ENCODE results near the gene AGXT2.
"Not testable (repeated sequence)": the region's sequence is repeated elsewhere in the genome, so short reads cannot be mapped to it uniquely, and the experiment has no call there.

AGXT2 gene

DNA sequence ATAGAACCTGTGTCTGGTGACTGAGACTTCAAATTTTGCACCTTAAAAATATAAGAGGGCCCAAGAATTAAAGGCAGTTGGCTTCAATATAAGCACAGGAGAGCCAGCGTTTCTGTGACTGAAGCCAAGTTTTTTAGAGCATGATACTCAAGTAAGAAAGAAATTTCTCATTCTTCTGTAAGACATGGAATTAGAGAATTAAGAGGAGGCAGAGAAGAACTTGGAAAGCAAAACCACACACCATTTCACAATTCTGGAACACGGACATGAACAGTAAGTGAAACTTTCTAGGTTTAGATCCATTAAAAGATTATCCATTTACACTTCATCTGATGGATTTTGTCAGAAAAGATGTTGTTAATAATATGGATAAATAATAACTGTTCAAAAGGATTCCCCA lies 8.9 kb upstream of the AGXT2 start:
- in situ Hi-C loops (cut with HindIII; ENCODE audit: low sequenced_read_pairs): no loop called here

DNA sequence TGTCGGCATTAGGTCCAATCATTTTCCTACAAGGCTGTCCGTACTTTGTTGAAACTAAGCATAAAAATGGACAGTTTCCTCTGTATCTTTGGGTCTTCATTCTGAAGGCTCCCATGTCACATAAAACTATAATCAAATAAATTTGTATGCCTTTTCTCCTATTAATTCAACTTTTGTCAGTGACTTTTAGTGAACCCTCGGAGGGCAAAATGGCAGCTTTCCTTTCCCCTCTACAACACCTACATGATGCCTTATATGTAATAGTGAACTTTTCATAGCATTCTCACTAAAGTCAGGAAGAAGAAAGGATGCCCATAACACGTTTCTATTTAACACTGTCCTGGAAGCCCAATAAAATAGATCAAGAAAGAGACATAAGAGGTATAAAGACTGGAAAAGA lies 5.1 kb upstream of the AGXT2 start:
- in situ Hi-C loops (cut with HindIII; ENCODE audit: low sequenced_read_pairs): no loop called here

DNA sequence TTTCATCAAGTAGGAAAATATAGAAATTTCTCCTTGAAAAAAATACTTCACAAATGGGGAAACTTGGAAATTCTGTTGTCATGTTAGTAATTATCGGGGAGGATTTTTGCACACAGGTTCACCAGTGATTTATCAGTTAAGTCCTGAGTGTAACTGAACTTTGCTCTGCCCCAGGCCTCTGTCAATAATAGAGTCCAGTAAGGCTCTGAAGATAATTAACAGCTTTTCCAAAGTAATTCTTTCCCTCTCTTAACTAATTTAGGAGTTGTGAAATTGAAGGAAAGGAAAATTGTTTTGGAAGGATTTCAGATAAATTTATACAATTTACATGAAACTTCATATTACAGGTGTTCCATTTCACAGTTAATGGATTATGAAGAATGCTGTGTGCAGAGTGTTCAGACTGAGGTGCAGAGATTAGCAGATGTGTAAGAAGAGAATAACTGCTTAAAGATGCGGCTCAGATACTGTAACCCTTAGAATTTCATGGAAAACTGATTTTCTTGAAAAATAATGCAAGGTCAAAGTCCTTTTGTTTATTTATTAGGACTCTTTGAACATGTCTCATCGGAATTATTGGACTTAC lies 2.9 kb upstream of the AGXT2 start:
- in situ Hi-C loops (cut with HindIII; ENCODE audit: low sequenced_read_pairs): no loop called here

DNA sequence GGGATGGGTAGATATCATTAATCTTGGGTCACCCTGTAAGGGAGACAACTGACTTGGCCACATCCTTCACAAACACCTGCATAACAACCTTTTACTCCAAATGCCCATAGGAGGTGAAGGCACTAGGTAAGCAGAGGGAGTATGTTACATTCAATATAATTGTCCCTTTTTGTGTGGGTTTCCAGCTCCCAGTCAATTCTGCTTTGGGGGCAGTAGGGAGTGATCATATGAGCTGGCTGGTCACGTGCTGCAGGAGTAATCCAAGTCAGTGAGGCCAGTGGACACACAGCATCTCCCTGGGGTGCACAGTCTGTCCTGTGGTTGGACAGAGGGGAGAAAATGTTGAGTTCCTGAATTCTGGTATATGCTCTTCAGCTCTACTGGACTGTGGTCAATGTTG lies 1.2 kb upstream of the AGXT2 start:
- in situ Hi-C loops (cut with HindIII; ENCODE audit: low sequenced_read_pairs): no loop called here

DNA sequence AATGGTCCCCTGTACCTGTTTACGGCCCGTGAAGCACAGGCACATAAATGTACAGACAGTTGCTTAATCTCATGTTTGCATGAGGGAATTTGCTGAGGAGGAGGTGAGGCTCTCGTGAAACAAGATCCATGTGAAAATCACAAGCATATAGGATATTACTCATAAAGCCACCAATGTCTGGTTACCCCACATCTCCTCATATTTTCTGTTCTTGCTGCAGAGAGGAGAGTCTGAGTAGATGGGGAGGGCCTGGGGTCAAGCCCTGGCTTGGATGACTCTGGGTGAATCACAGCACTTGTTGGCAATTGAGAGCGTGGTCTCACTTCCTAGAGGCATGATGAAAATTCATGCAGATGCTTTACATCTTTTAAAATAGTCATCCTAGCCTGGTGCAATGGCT lies 975 bp downstream of the AGXT2 start:
- in situ Hi-C loops (cut with HindIII; ENCODE audit: low sequenced_read_pairs): no loop called here

DNA sequence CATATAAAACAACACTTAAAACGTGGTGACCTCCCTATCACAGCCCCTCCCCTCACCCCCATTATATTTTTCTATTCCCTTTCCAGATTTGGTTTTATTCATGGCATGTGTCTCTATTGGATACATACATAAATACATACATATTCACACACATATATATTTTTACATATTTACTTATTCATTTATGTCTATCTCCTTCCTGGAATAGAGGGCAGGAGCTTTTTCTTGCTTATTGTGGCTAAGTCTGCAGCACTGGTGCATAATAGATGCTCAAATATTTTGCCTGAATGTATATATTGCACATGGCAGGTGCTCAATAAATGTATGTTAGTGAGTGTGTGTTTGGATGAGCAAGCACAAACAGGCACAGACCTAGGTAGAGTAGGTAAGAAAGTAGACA lies 2.5 kb downstream of the AGXT2 start:
- in situ Hi-C loops (cut with HindIII; ENCODE audit: low sequenced_read_pairs): no loop called here

- in situ Hi-C loops (cut with HindIII; ENCODE audit: low sequenced_read_pairs): no loop called here
These were observed 3.1 kb downstream of the AGXT2 start for GRCh38 chr5:35044649-35045048.

- in situ Hi-C loops (cut with HindIII; ENCODE audit: low sequenced_read_pairs): no loop called here
These were observed 5.0 kb downstream of the AGXT2 start for GRCh38 chr5:35042781-35043180.

- in situ Hi-C loops (cut with HindIII; ENCODE audit: low sequenced_read_pairs): no loop called here
These were observed 6.5 kb downstream of the AGXT2 start for GRCh38 chr5:35041261-35041660.

DNA sequence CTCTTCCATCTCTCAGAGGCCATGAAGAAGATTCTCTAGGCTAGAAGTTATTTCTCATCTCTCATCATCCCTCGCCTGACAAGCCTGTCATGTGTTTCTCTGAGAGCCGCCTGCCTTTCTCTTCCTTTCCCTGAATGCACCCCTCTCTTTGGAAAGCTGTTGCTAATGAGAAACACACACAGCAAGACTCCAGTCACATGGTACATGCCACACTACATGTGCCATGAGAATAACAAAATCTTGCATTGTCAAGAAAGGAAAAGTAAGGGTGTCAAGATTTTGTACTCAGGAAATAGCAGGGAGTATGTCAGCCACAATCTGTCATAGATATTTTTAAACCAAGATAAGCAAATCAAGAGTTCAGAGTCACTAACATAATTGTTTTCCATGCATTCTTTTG lies 8.9 kb downstream of the AGXT2 start:
- in situ Hi-C loops (cut with HindIII; ENCODE audit: low sequenced_read_pairs): no loop called here

- in situ Hi-C loops (cut with HindIII; ENCODE audit: low sequenced_read_pairs): no loop called here
These were observed 11.2 kb downstream of the AGXT2 start for GRCh38 chr5:35036536-35036935.

DNA sequence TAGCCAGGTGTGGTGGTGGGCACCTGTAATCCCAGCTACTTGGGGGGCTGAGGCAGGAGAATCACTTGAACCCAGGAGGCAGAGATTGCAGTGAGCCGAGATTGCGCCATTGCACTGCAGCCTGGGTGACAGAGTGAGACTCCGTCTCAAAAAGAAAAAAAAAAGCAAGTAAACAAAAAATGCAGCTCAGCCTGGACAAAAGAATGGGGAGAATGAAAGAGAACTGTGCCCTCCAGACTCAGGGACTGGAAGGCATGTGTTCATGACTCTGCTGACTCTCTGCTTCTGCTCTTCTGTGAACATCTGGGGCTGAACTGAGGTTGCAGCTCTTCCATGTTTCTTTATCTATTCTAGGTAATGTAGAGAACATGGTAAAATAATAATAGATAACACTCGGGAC lies 11.8 kb downstream of the AGXT2 start:
- in situ Hi-C loops (cut with HindIII; ENCODE audit: low sequenced_read_pairs): not testable (repeated sequence)

DNA sequence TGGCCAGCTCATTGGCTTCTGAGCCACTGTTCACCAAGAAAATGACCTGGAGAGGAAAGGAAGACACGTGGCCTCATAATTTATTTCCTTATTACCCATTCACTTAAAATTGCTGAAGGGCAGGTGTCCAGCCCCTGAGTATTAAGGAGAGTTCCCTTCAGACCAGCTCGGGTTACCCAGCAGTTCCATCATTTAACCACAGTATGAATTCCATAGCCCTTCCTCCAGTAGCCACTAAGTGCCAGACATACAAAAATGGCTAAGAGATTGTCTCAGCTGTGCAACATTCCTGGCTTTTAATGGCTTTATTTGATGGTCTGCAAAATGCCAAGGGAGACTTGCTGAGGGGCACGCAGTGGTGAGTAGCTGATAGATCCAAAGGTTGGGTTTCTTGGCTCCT lies 12.5 kb downstream of the AGXT2 start:
- in situ Hi-C loops (cut with HindIII; ENCODE audit: low sequenced_read_pairs): no loop called here

DNA sequence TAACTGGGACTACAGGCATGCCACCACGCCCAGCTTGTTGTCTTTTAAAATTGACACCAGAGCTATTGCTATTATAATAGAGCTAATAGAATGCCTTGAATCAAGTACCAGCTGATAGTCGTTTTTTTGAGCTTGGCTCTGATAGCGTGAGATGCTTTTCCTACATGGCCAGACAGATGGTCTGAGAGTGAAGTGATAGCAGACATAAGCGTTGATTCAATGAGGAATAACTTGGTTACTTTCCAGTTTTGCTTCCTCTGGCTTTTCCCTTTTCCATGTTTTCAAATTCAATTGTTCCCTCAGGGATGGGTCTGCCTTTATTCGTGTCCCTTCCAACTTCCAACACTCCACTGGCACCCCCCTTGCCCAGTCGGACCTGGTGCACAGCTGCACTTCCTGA lies 15.4 kb downstream of the AGXT2 start:
- in situ Hi-C loops (cut with HindIII; ENCODE audit: low sequenced_read_pairs): no loop called here

- in situ Hi-C loops (cut with HindIII; ENCODE audit: low sequenced_read_pairs): no loop called here
These were observed 16.5 kb downstream of the AGXT2 start for GRCh38 chr5:35031276-35031675.

DNA sequence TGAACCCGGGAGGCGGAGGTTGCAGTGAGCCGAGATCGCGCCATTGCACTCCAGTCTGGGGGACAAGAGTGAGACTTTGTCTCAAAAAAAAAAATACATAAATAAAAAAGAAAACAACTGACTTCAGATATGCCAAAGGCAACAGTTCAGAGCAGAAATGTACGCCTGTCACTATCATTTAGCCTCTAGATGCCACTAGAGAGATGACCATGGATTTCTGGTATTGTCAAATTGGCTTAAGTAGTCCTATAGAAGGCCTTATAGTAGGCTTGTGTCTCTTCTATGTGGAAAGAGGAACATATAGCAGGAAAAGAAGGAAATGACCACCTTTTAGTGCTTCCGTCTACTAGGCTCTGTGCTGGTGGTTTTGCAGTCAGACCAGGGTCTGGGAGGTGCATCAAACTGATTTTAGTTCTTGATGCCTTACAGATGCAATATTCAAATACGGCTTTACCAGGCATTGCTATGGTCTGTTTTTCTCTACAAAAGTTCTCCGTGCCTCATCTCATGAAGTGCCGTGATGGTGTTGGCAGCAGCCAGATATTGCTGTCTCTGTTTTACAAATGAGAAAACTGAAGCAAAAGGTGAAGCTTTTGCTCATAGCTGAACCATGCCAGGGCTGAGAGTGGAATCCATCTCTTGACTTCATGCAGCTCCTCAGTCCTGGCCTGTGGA lies 17.2 kb downstream of the AGXT2 start:
- in situ Hi-C loops (cut with HindIII; ENCODE audit: low sequenced_read_pairs): no loop called here

GRCh38 chr5:35029333-35029732 lies 18.4 kb downstream of the AGXT2 start:
- in situ Hi-C loops (cut with HindIII; ENCODE audit: low sequenced_read_pairs): no loop called here

DNA sequence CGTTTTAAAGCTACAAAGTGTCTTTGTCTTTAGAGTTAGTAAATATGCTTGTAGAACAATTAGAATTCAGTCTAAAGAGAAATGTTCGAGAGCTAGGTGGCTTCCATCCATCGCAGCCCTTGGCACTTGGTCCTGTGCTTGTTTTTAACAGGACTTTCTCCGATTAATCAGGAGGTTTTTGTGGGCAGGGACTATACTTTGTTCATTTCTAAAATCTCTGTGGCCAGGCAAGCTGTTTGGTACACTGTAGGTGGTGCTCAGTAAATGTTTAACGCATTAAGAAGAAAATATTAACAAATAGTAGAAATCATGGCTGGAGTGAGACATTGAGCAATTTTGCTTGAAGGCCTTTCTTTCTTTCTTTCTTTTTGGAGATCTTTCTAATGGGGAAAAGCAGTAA lies 20.8 kb downstream of the AGXT2 start:
- in situ Hi-C loops (cut with HindIII; ENCODE audit: low sequenced_read_pairs): no loop called here

GRCh38 chr5:35026280-35026840 lies 21.4 kb downstream of the AGXT2 start:
- in situ Hi-C loops (cut with HindIII; ENCODE audit: low sequenced_read_pairs): no loop called here

GRCh38 chr5:35024911-35025510 lies 22.7 kb downstream of the AGXT2 start:
- in situ Hi-C loops (cut with HindIII; ENCODE audit: low sequenced_read_pairs): no loop called here

DNA sequence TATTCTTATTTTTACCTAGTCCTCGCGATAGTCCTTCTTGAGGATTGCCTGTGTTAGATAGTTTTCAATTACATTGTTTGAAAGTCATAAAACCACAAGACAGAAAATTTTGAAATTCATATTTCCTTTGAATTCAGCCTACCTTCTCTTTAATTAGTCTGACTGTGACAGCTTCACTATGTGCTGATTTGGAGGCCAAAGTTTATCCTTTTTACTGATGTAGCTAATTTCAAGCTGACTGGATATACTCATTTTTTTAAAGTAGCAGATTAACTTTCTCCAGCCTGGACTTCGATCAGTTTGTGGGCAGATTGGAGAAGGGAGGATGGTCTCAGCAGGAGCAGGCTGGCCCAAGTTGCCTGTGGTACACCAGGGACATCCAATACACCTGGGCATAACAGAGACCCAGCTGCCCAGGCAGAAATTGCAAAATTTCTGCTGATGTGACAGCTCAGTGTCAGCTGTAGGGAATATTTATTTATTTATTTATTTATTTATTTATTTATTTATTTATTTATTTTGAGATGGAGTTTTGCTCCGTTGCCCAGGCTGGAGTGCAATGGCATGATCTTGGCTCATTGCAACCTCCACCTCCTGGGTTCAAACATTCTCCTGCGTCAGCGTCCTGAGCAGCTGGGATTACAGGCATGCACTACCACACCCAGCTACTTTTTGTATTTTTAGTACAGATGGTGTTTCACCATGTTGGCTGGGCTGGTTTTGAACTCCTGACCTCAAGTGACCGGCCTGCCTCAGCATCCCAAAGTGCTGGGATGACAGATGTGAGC lies 24.2 kb downstream of the AGXT2 start:
- in situ Hi-C loops (cut with HindIII; ENCODE audit: low sequenced_read_pairs): no loop called here

All from endothelial cell of hepatic sinusoid (primary cell).